Glomerular visceral epithelial cell (primary cell): ENCODE data around the gene RAB24.
"Not testable (repeated sequence)": the region's sequence is repeated elsewhere in the genome, so short reads cannot be mapped to it uniquely, and the experiment has no call there.

Experiments used
- DNase-seq: peaks from one replicate; pipeline ENCODE4 v3.0.0-alpha.2; 2016; ENCODE audit errors: extremely low spot score

The RAB24 gene

GRCh38 chr5:177296581-177296980, 6.9 kb downstream of the RAB24 start:
- DNase-seq = no peak

GRCh38 chr5:177295924-177296323, 7.6 kb downstream of the RAB24 start:
- no peak for DNase-seq

- DNase-seq = no peak
These were observed 8.9 kb downstream of the RAB24 start for GRCh38 chr5:177294632-177295031.

- DNase-seq = no peak
These were observed 9.5 kb downstream of the RAB24 start for GRCh38 chr5:177293819-177294581.

GRCh38 chr5:177291735-177292134, 11.8 kb downstream of the RAB24 start:
- no peak for DNase-seq

GRCh38 chr5:177290816-177291596, 12.5 kb downstream of the RAB24 start:
- DNase-seq = no peak

GRCh38 chr5:177288191-177288590, 15.3 kb downstream of the RAB24 start:
- DNase-seq = no peak

- peak; percentile 24 for DNase-seq
These were observed 26.6 kb downstream of the RAB24 start for GRCh38 chr5:177276886-177277285.

GRCh38 chr5:177275883-177276282, 27.6 kb downstream of the RAB24 start:
- DNase-seq = no peak

GRCh38 chr5:177271113-177271512, 32.4 kb downstream of the RAB24 start:
- no peak for DNase-seq

GRCh38 chr5:177270653-177271052, 32.9 kb downstream of the RAB24 start:
- no peak for DNase-seq

- no peak for DNase-seq
These were observed 33.5 kb downstream of the RAB24 start for GRCh38 chr5:177269976-177270375.

- no peak for DNase-seq
These were observed 34.2 kb downstream of the RAB24 start for GRCh38 chr5:177269232-177269895.

- DNase-seq = no peak
These were observed 38.1 kb downstream of the RAB24 start for GRCh38 chr5:177265395-177265794.

- no peak for DNase-seq
These were observed 39.3 kb downstream of the RAB24 start for GRCh38 chr5:177264178-177264577.

- DNase-seq = no peak
These were observed 42.0 kb downstream of the RAB24 start for GRCh38 chr5:177261510-177261909.

- DNase-seq = no peak
These were observed 42.6 kb downstream of the RAB24 start for GRCh38 chr5:177260961-177261360.

- not testable (repeated sequence) for DNase-seq
These were observed 44.8 kb downstream of the RAB24 start for GRCh38 chr5:177258711-177259110.

- DNase-seq = peak; percentile 27
These were observed 47.2 kb downstream of the RAB24 start for GRCh38 chr5:177256296-177256695.

- no peak for DNase-seq
These were observed 50.3 kb downstream of the RAB24 start for GRCh38 chr5:177253252-177253651.
